HepG2 (cell line): ENCODE data around the gene PTPN22. TPM values are rescaled to one million over a fixed set of nuclear protein-coding genes. Genes with fewer than 3 reads are reported as not detected.

Source experiments
- CEBPG ChIP-seq: IDR thresholded peaks from 2 replicates; pipeline ENCODE4 v1.6.1; 2016
- DZIP1 ChIP-seq: sonication (generic); formaldehyde crosslinking; IDR thresholded peaks from 2 replicates; pipeline ENCODE4 v1.5.0; 2020; ENCODE audit warnings: mild to moderate bottlenecking, missing genetic modification reagents
- FOXK1 ChIP-seq: sonication (generic); formaldehyde crosslinking; IDR thresholded peaks from 2 replicates; pipeline ENCODE4 v1.4.0; 2020; ENCODE audit warnings: low read depth, missing genetic modification reagents, borderline replicate concordance
- FOXP1 ChIP-seq, 2 experiments: fragments of 450-650 bp in 1 of 2; IDR thresholded peaks; 2 replicates each; pipeline ENCODE4 v1.6.1; 2017 to 2018; ENCODE audit warnings: antibody characterized with exemption in 1 of 2
- HCFC1 ChIP-seq: fragments of 150-350 bp; IDR thresholded peaks from 2 replicates; pipeline ENCODE4 v1.6.1; 2014; ENCODE audit warnings: low read depth, low read length
- IKZF1 ChIP-seq: fragments of 450-650 bp; IDR thresholded peaks from 2 replicates; pipeline ENCODE4 v1.7.1; 2016
- ISL2 ChIP-seq: sonication (generic); formaldehyde crosslinking; IDR thresholded peaks from 2 replicates; pipeline ENCODE4 v1.5.0; 2020; ENCODE audit warnings: missing genetic modification reagents
- MAF1 ChIP-seq: sonication (generic); formaldehyde crosslinking; IDR thresholded peaks from 2 replicates; pipeline ENCODE4 v1.5.0; 2020; ENCODE audit warnings: missing genetic modification reagents, borderline replicate concordance
- MED8 ChIP-seq: sonication (generic); formaldehyde crosslinking; IDR thresholded peaks from 2 replicates; pipeline ENCODE4 v1.8.1; 2023; ENCODE audit warnings: mild to moderate bottlenecking, missing genetic modification reagents; ENCODE audit not compliant: insufficient replicate concordance
- POGK ChIP-seq: sonication (generic); formaldehyde crosslinking; conservative IDR thresholded peaks from 2 replicates; pipeline ENCODE4 v1.8.0; 2022; ENCODE audit warnings: mild to moderate bottlenecking, moderate library complexity, missing genetic modification reagents
- POLR2A ChIP-seq, 2 experiments: IDR thresholded peaks; 2 replicates each; pipeline ENCODE4 v1.6.1; 2011; ENCODE audit warnings: low read depth in 2 of 2, low read length in 2 of 2, mild to moderate bottlenecking in 1 of 2, moderate library complexity in 1 of 2; ENCODE audit not compliant: insufficient read depth in 1 of 2
- RBAK ChIP-seq: sonication (generic); formaldehyde crosslinking; IDR thresholded peaks from 2 replicates; pipeline ENCODE4 v1.5.1; 2020; ENCODE audit warnings: mild to moderate bottlenecking, missing genetic modification reagents
- RCOR2 ChIP-seq: IDR thresholded peaks from 2 replicates; pipeline ENCODE4 v1.6.1; 2016; ENCODE audit warnings: missing biosample characterization, missing genetic modification reagents
- REPIN1 ChIP-seq: sonication (generic); formaldehyde crosslinking; IDR thresholded peaks from 2 replicates; pipeline ENCODE4 v1.8.0; 2022; ENCODE audit warnings: missing genetic modification reagents, low read depth, mild to moderate bottlenecking, borderline replicate concordance
- RFXANK ChIP-seq: IDR thresholded peaks from 2 replicates; pipeline ENCODE4 v1.6.1; 2016
- RXRA ChIP-seq: sonication (generic); formaldehyde crosslinking; IDR thresholded peaks from 2 replicates; pipeline ENCODE4 v1.5.1; 2020; ENCODE audit warnings: missing genetic modification reagents
- SMAD9 ChIP-seq: sonication (generic); formaldehyde crosslinking; IDR thresholded peaks from 2 replicates; pipeline ENCODE4 v1.5.1; 2020; ENCODE audit warnings: mild to moderate bottlenecking, missing genetic modification reagents
- SNAI1 ChIP-seq: sonication (generic); formaldehyde crosslinking; IDR thresholded peaks from 2 replicates; pipeline ENCODE4 v1.5.0; 2020; ENCODE audit warnings: mild to moderate bottlenecking, missing genetic modification reagents, borderline replicate concordance
- TAF15 ChIP-seq: fragments of 200-400 bp; formaldehyde crosslinking; IDR thresholded peaks from one replicate; pipeline ENCODE4 v1.6.1; 2018; ENCODE audit warnings: mild to moderate bottlenecking, low read depth, low read length; ENCODE audit not compliant: poor library complexity, severe bottlenecking
- TBP ChIP-seq: sonication (generic); formaldehyde crosslinking; IDR thresholded peaks from 2 replicates; pipeline ENCODE4 v1.5.0; 2020; ENCODE audit warnings: missing genetic modification reagents
- ZFP36L2 ChIP-seq: sonication (generic); formaldehyde crosslinking; IDR thresholded peaks from 2 replicates; pipeline ENCODE4 v1.4.0; 2020; ENCODE audit warnings: missing genetic modification reagents
- ZNF10 ChIP-seq: sonication (generic); formaldehyde crosslinking; IDR thresholded peaks from 2 replicates; pipeline ENCODE4 v1.4.0; 2020; ENCODE audit warnings: mild to moderate bottlenecking, low read depth, missing genetic modification reagents, borderline replicate concordance
- ZNF232 ChIP-seq: sonication (generic); formaldehyde crosslinking; IDR thresholded peaks from 2 replicates; pipeline ENCODE4 v1.4.0; 2020; ENCODE audit warnings: missing genetic modification reagents, borderline replicate concordance
- ZNF329 ChIP-seq: sonication (generic); formaldehyde crosslinking; IDR thresholded peaks from 2 replicates; pipeline ENCODE4 v1.9.0; 2021; ENCODE audit warnings: low read depth, mild to moderate bottlenecking, missing genetic modification reagents
- ZNF44 ChIP-seq: sonication (generic); formaldehyde crosslinking; IDR thresholded peaks from 2 replicates; pipeline ENCODE4 v1.5.1; 2020; ENCODE audit warnings: mild to moderate bottlenecking, missing genetic modification reagents
- ZNF598 ChIP-seq: sonication (generic); formaldehyde crosslinking; IDR thresholded peaks from 2 replicates; pipeline ENCODE4 v1.5.1; 2020; ENCODE audit warnings: mild to moderate bottlenecking, missing genetic modification reagents, borderline replicate concordance
- ZSCAN31 ChIP-seq: sonication (generic); formaldehyde crosslinking; IDR thresholded peaks from 2 replicates; pipeline ENCODE4 v1.5.0; 2020; ENCODE audit warnings: low read depth, mild to moderate bottlenecking, missing genetic modification reagents
- polyA plus RNA-seq, 8 experiments: library from polyadenylated mRNA; depleted of rRNA in 3 of 8; stranded (reverse) in 7 of 8; unstranded in 1 of 8; fragments of >200 nt; fragmentation: Illumina TruSeq in 4 of 8; extraction: Trizol in 4 of 8; gene quantifications; 2 replicates each; pipeline versions ENCODE4 v1.2.1 to v1.2.3, GENCODE V29; 2011 to 2016; ENCODE audit warnings: low read depth in 4 of 8, missing spikeins in 1 of 8, mixed read lengths in 1 of 8; ENCODE audit not compliant: insufficient read depth in 1 of 8
- total RNA-seq, 5 experiments: library from RNA; depleted of rRNA; stranded (reverse); fragments of >200 nt; fragmentation: Illumina TruSeq; extraction: Trizol; gene quantifications; 2 replicates each; pipeline ENCODE4 v1.2.3, GENCODE V29; 2016; ENCODE audit warnings: low read depth in 1 of 5

PTPN22 gene
- total and polyA plus RNA-seq, 2 of the 13 experiments (the other 11 are each of a cell fraction or from before 2014, with no cell fraction given): not detected

DNA sequence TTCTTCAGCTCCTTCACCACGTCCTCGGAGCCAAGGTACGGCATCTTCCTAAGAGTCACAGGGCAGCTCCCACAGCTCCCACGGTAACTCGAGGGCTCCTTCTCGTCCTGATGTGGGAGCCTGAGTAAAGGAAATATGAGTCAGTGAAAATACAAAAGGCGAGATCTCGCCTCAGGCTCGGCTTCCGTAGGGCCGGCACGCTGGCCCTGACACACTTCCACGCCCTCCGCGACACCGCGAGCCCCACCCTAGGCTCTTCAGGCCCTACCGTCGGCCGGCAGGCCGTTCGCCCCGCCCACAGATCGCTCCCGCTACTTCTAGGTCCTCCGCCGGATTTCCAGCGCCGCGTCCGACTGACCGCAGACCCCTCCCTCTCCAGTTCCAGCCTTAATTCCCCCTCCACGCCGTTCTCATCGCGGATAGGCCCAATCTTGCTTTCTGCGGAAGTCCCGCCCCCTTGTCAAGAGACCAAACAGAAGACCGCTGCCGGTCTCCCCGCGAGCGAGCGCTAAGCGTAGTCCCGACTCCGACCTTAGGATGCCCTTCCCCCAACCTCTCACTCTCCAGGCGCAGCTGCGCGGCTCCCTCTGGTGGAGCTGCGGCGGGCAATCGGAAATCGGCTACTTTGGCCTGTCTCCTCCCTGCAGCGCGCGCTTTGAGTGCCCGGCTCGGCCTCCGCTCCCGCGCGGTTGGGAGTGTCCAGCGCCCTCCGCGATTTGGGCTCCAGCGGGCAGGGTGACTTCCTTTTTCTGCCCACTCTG, 33.3 kb upstream of the PTPN22 start, which contains the start of the genes AP4B1 and DCLRE1B (continued):
- TF ChIP-seq POLR2A (IDR thresholded peaks at IDR 0.05; ENCODE audit: insufficient read depth in 1 of 2, low read depth in 2 of 2, low read length in 2 of 2) (peak; percentile 76 to 77), TBP (0 out of 2 replicates have a peak, but pooled peaks have one; percentile 42), MAF1 (0 out of 2 replicates have a peak, but pooled peaks have one; percentile 71), IKZF1 (no peak), POGK (CRISPR knock-in tag) (peak; percentile 94), ZNF598 (CRISPR knock-in tag) (no peak), ZNF232 (CRISPR knock-in tag) (peak; percentile 91; the same call in 1 of the 2 replicates), HCFC1 (peak; percentile 70), DZIP1 (CRISPR knock-in tag) (no peak), RBAK (CRISPR knock-in tag) (no peak), ZNF44 (CRISPR knock-in tag) (0 out of 2 replicates have a peak, but pooled peaks have one; percentile 27), ZNF10 (CRISPR knock-in tag) (no peak), CEBPG (CRISPR knock-in tag) (peak; percentile 21; the same call in 1 of the 2 replicates), ZNF329 (no peak), FOXK1 (CRISPR knock-in tag) (peak; percentile 50; the same call in 1 of the 2 replicates), REPIN1 (peak; percentile 86), RCOR2 (peak; percentile 70; the same call in 1 of the 2 replicates), FOXP1 (IDR thresholded peaks at IDR 0.05) (no peak), FOXP1 (CRISPR knock-in tag; IDR thresholded peaks at IDR 0.05) (0 out of 2 replicates have a peak, but pooled peaks have one; percentile 33), SNAI1 (CRISPR knock-in tag) (peak; percentile 31; the same call in 1 of the 2 replicates), ZSCAN31 (CRISPR knock-in tag) (peak; percentile 94), ISL2 (CRISPR knock-in tag) (peak; percentile 22; the same call in 1 of the 2 replicates), TAF15 (peak; percentile 37), RFXANK (CRISPR knock-in tag) (0 out of 2 replicates have a peak, but pooled peaks have one; percentile 57), SMAD9 (CRISPR knock-in tag) (no peak), RXRA (CRISPR knock-in tag) (peak; percentile 72; the same call in 1 of the 2 replicates), MED8 (CRISPR knock-in tag) (peak; percentile 46), ZFP36L2 (CRISPR knock-in tag) (no peak)
